NCI-H345 treated with DMSO at 0.1 percent for 48 hours (cell line): Measurements from ENCODE around the gene ARID1B.

Experiments used
- DNase-seq: peaks from one replicate; lab custom pipeline; 2025; ENCODE audit not compliant: unreplicated experiment; lab: John Stamatoyannopoulos, UW

Gene ARID1B

GRCh38 chr6:156954816-156955215 lies 177.6 kb downstream of the ARID1B start:
- no peak for DNase-seq

GRCh38 chr6:156955494-156956183 lies 178.5 kb downstream of the ARID1B start:
- DNase-seq: no peak

DNA sequence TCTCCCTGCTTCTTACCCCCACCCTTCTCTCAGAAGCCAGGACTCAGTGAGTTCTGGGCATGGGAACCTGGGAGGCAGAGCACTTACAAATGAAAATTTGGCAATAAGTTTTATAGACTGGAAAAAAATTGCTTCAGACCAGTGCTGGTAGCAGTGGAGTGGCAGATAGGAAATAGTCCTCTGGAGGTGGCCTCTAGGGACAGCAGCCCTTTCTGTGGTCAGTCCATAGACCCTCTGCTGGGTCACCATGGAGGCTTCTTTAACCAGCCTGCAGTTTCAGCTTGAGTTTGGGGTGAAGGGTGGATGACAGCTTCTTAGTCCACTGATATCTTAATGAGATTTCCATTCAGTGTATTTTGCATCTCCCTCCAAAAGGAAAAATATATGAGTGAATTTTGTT lies 179.1 kb downstream of the ARID1B start:
- no peak for DNase-seq

DNA sequence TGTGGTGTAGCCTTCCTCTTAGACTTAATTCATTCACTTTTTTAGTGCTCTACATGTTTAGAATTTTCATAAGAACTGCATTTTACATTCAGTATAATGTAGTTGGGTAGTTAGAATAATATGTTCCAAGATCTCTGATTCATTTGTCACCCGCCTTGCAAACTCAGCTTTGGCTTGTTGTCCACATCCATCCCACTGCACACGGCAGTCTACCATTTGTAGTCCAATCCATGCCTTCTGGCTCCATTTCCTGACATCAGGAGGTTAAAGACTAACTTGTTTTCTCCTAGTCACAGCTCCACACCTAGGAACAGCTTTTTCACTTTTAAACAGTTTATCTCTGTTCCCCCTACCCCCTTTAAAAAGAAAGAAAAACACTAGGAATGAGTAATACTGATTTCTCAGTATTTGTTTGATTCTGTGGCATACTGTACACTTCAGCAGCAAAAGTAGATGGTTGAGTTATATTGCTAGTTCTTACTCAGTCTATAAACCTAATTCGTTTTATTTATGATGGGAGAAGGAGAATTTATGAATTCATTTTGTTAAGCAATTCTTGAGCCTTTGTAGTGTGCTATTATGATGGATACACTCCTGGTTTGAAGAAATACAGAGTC lies 180.9 kb downstream of the ARID1B start:
- no peak for DNase-seq

DNA sequence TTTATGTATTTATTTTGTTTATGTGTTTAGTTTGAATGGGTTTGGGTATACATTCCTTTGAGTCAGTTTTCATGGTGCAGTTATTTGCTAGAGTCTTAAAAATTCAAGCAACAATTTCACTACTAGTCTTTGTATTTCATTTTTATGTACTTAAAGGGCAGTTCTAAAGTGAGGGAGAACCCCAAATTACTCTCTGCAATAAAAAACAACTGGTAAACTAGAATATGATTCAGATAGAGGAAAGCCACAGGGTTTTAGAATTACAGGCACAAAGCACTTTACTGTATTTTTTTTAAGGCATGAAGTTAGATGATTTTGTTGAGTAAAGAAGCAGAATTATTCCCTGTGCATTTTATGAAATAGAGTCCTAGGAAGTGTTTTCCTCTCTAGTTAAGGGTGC lies 183.3 kb downstream of the ARID1B start:
- no peak for DNase-seq

DNA sequence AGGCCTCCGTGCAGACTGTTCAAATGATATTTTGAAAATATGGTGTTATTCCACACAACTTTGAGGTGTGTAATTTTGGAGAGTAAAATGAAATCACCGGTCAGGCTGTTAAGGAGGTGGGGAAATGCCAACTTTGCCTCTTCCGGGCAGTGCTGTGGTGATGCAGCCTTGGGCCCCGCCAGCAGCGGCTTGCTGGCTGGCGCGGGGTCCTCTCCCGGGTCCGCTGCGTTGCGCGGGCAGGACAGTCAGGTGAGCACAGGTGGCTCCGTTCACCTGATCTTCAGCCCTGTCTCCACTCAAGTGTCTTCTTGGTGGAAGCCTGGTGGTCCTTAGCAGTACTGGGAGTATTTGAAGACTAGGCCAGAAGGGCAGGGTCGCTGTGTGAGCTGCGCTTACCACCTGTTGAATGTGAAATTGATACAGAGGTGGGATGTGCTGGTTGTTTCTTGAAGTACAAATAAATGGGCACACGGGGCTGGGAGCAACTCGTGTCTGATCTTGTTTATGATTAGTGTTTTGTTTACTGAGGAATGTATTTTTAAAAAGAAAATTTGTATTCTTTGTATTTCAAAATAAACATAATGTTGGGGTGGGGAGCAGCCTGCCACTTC lies 184.2 kb downstream of the ARID1B start:
- no peak for DNase-seq

DNA sequence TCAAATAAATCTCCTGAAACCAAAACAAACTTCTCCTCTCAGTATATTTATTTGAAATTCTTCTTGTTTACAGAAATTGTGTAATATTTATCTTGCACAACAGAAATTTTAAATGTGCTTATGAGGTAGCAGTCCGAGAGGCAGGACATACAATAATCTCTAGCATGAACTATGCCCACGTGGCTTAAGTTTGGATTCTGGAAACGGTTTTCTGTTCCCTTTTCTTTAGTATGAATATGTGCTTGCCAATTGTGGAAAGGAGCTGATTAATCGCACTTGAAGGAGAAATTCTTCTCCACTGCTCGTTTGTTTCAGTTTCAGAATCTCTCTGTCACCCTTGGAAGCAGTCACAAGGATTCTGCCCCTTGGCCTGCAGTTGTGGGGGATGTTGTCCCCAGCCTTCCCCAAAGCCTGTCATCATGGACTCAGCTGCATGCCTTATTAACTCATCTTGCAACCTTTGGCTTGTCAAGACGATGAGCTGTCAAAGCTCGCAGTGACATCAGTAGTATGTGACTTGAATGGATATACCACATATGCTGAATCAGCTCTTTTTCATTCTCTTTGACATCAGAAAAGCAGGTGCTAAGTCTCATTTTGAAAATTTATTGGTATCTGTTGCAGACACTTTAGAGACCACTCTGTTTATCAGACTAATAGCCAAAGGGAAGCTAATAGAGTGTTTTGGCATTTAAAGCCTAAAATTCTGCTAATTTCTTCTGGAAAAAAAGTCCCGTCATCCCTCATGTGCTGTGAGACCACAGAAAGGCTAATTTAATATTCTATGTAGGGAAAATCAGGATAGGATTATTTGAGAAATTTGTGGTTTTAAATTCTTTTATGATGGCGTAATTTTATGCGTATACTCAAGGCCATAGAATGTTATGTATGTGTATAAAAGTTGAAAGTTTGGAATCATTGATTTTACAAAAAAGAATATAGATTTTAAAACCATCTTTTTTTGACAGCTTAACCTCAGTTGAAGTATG lies 186.8 kb downstream of the ARID1B start:
- no peak for DNase-seq

- DNase-seq: no peak
These were observed 190.7 kb downstream of the ARID1B start for GRCh38 chr6:156967852-156968251.

DNA sequence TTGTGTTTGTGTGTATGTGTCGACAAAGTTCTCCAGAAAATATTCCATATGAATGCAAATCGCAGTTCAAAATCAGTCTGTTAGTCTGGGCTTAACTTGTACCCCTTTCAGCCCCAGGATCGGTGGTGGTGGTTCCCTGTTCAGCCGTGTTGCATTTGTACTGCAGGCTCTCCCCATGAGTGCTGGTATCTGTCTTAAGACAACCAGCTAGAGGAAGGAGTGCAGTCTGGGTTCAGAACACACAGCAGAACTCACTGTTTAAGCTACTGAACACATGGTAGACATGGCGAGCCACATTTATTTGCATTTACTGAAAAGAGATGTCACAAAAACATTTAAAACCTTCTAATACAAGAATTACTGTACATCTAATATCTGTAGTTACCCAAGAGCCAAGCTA lies 192.1 kb downstream of the ARID1B start:
- DNase-seq: no peak

- no peak for DNase-seq
These were observed 193.5 kb downstream of the ARID1B start for GRCh38 chr6:156970595-156971112.

DNA sequence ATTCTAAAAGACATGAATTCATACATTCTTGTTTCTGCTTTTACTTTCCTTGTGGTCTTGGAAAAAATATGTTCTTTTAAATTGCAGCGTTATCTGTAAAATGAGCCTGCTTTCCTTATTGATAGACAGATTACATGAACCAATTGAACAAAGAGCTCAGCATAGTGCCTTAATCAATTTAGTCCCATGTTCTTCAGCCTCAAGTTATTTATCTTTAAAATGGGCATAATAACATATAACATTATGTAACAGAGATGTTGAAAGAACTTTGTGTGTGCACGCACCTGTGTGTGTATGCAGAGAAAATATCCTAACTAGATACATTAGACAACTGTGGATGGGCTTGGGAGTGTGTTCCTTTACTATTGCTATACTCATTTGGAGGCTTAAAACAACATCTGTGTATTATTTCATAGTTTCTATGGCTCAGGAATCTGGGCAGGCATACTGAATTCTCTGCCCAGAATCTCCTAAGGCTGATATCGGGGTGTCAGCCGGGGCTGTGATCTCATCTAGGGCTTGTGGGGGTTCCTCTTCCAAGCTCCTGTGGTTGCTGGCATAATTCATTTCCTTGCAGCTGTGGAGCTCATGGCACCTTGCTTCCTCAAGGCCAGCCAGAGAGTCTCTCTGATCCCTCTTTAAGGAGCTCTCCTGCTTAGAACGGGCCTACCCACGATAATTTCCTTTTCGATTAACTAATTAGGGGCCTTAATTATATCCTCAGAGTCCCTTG lies 194.1 kb downstream of the ARID1B start:
- no peak for DNase-seq

DNA sequence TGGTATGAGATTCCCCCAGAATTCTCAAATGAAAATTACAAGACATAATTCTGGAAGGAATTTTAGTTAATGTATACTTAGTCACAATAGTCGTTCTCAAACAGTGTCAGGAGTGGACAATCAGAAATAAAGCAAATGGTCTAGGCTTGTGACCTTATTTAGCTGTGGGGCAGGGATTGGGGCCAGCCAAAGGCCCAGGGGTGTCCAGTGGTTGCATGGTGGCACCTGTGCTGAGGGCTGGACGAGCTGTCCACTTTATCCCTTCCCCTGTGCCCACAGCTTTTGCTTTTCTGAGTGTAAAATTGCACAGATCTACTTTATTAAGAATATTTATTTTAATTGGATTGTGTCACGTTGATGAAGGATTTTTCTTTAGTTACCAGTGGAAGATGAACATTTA lies 195.0 kb downstream of the ARID1B start:
- DNase-seq: no peak

- DNase-seq: no peak
These were observed 197.7 kb downstream of the ARID1B start for GRCh38 chr6:156974830-156975261.

- no peak for DNase-seq
These were observed 198.2 kb downstream of the ARID1B start for GRCh38 chr6:156975414-156975813.

GRCh38 chr6:156976216-156977127 lies 199.3 kb downstream of the ARID1B start:
- no peak for DNase-seq

GRCh38 chr6:156977527-156978291 lies 200.5 kb downstream of the ARID1B start:
- no peak for DNase-seq

GRCh38 chr6:156978948-156979347 lies 201.8 kb downstream of the ARID1B start:
- no peak for DNase-seq

GRCh38 chr6:156980515-156980914 lies 203.3 kb downstream of the ARID1B start:
- peak; percentile 71 for DNase-seq

GRCh38 chr6:156980948-156981347 lies 203.8 kb downstream of the ARID1B start:
- no peak for DNase-seq
